ENCODE results near the gene CNTFR. TPM values are rescaled to one million over a fixed set of nuclear protein-coding genes. Genes with fewer than 3 reads are reported as not detected.

Gene CNTFR
- total and polyA plus RNA-seq, 2 of the 8 experiments (the other 6 are each of a cell fraction or from before 2014, with no cell fraction given) = 1.2 to 4.2 TPM

DNA sequence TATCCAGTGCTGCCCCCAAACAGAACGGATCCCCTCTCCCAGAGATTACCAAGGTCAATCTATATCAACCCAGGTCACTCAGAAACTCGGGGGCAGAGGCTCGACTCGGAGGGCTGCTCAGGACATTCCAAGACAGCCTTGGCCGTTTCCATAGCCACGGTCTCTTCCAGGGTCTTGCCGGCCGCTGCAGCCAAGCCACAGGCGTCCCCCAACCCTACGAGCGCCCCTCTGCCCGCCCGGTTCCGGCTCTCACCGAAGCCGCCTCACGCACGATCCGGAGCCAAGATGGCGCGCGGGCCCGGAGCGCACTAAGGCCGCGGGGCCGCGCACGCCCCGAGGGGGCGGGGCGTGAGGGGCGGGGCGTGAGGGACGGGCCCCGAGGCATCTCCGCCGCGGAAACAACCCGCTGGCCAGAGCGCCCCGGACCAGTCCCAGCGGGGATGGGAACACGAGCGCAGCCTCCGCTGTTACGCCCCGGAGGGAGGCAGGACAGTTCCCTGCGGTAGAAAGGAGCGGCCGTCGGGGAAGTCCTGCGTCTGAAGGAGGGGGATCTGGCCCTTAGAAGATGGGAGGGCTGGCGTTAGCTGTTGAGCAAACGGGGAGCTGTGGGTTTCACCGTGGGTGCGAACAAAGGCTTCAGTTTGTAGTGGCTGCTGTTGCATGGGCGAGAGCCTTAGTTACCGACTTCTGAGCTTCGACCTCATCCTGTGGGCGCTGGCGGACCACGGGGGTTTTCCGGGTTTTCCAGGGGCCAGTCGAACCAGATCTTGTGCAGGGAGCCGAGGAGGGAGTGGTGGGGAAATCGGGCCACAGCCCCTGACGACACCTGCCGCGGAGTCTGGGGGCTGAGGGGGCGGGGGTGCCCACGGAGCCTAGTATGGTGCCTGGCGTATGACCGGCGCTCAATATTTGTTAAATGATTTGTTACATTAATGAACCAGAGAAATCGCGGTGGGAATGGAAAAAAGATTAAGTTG is 22.6 kb upstream of the CNTFR start, which contains the start of gene RPP25L (continued):
- TF ChIP-seq, protein P1, sequence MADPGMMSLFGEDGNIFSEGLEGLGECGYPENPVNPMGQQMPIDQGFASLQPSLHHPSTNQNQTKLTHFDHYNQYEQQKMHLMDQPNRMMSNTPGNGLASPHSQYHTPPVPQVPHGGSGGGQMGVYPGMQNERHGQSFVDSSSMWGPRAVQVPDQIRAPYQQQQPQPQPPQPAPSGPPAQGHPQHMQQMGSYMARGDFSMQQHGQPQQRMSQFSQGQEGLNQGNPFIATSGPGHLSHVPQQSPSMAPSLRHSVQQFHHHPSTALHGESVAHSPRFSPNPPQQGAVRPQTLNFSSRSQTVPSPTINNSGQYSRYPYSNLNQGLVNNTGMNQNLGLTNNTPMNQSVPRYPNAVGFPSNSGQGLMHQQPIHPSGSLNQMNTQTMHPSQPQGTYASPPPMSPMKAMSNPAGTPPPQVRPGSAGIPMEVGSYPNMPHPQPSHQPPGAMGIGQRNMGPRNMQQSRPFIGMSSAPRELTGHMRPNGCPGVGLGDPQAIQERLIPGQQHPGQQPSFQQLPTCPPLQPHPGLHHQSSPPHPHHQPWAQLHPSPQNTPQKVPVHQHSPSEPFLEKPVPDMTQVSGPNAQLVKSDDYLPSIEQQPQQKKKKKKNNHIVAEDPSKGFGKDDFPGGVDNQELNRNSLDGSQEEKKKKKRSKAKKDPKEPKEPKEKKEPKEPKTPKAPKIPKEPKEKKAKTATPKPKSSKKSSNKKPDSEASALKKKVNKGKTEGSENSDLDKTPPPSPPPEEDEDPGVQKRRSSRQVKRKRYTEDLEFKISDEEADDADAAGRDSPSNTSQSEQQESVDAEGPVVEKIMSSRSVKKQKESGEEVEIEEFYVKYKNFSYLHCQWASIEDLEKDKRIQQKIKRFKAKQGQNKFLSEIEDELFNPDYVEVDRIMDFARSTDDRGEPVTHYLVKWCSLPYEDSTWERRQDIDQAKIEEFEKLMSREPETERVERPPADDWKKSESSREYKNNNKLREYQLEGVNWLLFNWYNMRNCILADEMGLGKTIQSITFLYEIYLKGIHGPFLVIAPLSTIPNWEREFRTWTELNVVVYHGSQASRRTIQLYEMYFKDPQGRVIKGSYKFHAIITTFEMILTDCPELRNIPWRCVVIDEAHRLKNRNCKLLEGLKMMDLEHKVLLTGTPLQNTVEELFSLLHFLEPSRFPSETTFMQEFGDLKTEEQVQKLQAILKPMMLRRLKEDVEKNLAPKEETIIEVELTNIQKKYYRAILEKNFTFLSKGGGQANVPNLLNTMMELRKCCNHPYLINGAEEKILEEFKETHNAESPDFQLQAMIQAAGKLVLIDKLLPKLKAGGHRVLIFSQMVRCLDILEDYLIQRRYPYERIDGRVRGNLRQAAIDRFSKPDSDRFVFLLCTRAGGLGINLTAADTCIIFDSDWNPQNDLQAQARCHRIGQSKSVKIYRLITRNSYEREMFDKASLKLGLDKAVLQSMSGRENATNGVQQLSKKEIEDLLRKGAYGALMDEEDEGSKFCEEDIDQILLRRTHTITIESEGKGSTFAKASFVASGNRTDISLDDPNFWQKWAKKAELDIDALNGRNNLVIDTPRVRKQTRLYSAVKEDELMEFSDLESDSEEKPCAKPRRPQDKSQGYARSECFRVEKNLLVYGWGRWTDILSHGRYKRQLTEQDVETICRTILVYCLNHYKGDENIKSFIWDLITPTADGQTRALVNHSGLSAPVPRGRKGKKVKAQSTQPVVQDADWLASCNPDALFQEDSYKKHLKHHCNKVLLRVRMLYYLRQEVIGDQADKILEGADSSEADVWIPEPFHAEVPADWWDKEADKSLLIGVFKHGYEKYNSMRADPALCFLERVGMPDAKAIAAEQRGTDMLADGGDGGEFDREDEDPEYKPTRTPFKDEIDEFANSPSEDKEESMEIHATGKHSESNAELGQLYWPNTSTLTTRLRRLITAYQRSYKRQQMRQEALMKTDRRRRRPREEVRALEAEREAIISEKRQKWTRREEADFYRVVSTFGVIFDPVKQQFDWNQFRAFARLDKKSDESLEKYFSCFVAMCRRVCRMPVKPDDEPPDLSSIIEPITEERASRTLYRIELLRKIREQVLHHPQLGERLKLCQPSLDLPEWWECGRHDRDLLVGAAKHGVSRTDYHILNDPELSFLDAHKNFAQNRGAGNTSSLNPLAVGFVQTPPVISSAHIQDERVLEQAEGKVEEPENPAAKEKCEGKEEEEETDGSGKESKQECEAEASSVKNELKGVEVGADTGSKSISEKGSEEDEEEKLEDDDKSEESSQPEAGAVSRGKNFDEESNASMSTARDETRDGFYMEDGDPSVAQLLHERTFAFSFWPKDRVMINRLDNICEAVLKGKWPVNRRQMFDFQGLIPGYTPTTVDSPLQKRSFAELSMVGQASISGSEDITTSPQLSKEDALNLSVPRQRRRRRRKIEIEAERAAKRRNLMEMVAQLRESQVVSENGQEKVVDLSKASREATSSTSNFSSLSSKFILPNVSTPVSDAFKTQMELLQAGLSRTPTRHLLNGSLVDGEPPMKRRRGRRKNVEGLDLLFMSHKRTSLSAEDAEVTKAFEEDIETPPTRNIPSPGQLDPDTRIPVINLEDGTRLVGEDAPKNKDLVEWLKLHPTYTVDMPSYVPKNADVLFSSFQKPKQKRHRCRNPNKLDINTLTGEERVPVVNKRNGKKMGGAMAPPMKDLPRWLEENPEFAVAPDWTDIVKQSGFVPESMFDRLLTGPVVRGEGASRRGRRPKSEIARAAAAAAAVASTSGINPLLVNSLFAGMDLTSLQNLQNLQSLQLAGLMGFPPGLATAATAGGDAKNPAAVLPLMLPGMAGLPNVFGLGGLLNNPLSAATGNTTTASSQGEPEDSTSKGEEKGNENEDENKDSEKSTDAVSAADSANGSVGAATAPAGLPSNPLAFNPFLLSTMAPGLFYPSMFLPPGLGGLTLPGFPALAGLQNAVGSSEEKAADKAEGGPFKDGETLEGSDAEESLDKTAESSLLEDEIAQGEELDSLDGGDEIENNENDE (IDR thresholded peaks at IDR 0.05; ENCODE audit: insufficient replicate concordance, low read length) = no peak
- TF ChIP-seq HDAC2 (IDR thresholded peaks at IDR 0.05; ENCODE audit: borderline replicate concordance in 1 of 2, low read depth in 2 of 2, low read length in 2 of 2) (peak in 1 of 2 experiments; percentile 40; a peak in 1 of 4 replicates), CBX5 (IDR thresholded peaks at IDR 0.05; ENCODE audit: low read depth, low read length) (no peak), JUND (IDR thresholded peaks at IDR 0.05; ENCODE audit: low read length) (no peak), BCL11A (IDR thresholded peaks at IDR 0.05; ENCODE audit: low read depth in 2 of 2, low read length in 2 of 2) (no peak)

Data from H1 (cell line).